Mammary epithelial cell (primary cell): ENCODE measurements around the gene XYLT1.

Experiments used
- CTCF ChIP-seq, 2 donors: IDR thresholded peaks in 1 of 2; conservative IDR thresholded peaks in 1 of 2; 2 replicates each; pipeline ENCODE4 v1.5.1; 2011 to 2012; ENCODE audit warnings: inconsistent platforms in 2 of 2, low read length in 2 of 2, mild to moderate bottlenecking in 2 of 2, control low read depth in 1 of 2, low read depth in 1 of 2; ENCODE audit not compliant: insufficient read depth in 1 of 2; ENCODE audit errors: extremely low read depth in 1 of 2
- EZH2 ChIP-seq: IDR thresholded peaks from 2 replicates; pipeline ENCODE4 v1.6.1; 2012; ENCODE audit warnings: low read length, inconsistent platforms, borderline replicate concordance

- TF ChIP-seq CTCF (conservative IDR thresholded peaks at IDR 0.05 in 1 of 2, IDR thresholded peaks at IDR 0.05 in 1 of 2; ENCODE audit: extremely low read depth in 1 of 2, insufficient read depth in 1 of 2, low read depth in 1 of 2, low read length in 2 of 2): no peak
- no peak for TF ChIP-seq EZH2
Measured at GRCh38 chr16:17511340-17511739, 40.6 kb upstream of the XYLT1 start.
